NK-92 treated with Interleukin-12 subunit alpha and Interleukin-12 subunit beta, amount 100 ng/mL, for 24 hours (cell line): Measurements from ENCODE around the gene DHRSX.
"Not testable (repeated sequence)": the region's sequence is repeated elsewhere in the genome, so short reads cannot be mapped to it uniquely, and the experiment has no call there.

Experiments
- DNase-seq: peaks from one replicate; lab custom pipeline; 2025; lab: John Stamatoyannopoulos, UW

The DHRSX gene

DNA sequence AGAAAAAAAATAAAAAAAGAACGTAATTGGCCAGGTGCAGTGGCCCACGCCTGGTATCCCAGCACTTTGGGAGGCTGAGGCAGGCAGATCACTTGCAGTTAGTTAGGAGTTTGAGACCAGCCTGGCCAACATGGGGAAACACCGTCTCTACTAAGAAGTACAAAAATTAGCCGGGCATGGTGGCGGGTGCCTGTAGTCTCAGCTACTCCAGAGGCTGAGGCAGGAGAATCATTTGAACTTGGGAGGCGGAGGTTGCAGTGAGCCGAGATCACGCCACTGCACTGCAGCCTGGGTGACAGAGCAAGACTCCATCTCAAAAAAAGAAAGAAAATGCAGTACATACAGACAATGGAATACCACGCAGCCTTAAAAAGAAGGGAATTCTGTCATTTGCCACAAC, 150.7 kb downstream of the DHRSX start:
- not testable (repeated sequence) for DNase-seq

DNA sequence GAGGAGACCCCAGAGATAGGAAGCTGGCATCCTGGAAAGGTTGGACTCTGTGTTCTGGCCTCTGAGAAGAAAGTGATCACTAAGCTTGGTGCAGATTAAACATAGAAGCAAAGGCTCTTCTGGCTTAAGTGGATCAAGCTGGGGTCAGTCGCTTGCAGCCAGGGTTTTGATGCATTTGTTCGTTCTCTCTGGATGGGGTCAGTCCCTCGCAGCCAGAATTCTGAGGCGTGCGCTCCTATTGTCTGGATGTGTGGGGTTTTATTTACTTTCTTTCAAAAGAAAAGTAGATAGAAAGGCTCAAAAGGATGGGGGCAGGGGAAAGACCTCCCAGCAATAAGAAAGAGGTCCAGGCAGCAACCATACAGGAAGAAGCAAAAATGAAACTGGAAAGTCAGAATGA, 152.6 kb downstream of the DHRSX start:
- no peak for DNase-seq

DNA sequence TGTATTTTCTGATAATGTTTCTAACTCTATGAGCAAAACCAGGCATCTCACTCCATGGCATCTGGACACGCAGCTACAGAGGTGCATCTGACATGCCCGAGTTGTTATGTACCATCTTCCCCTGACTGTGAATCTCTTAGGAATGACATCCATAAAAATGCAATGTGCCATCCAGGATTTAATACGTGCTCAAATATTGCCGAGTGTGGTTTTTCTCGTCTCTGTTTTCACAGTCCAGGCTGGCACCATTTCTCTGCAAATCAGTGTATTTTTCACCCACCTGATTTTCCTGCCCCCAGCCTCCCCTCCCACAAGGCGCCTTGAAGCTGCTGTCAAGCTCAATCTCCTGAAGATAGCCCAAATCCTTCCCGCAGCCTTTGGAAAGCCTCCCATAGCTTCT, 154.6 kb downstream of the DHRSX start:
- no peak for DNase-seq

DNA sequence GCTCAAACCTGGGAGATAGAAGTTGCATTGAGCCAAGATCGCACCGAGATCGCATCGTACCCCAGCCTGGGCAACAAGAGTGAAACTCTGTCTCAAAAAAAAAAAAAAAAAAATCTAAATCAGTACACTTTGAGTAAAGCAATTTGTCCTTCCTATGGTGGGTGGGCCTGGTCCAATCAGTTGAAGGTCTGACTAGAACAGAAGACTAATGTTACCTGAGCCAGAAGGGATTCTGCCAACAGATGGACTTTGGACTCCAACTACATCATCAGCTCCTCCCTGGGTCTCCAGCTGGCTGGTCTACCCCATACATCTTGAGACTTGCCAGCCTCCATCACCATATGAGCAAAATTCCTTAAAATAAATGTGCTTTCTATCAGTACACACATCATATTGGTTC, 155.2 kb downstream of the DHRSX start:
- DNase-seq, result no peak

DNA sequence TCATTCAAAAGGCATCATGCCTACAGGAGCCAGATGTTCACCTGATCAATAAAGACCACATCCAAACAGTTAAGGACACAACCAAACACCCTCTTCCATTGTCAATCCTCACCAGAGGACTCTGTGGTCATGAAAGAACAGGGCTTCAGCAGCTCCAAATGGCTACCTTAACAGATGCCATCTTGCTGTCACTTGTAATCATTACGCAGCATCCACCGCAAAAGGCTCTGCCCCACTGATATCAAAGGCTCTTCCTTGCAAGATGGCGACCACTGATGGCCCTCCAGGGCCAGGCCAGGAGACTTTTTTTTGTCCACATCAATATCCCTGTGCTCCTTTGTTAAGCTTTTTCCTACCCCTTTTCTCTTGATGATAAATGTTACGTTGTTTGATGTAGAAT, 157.4 kb downstream of the DHRSX start:
- DNase-seq, result no peak

DNA sequence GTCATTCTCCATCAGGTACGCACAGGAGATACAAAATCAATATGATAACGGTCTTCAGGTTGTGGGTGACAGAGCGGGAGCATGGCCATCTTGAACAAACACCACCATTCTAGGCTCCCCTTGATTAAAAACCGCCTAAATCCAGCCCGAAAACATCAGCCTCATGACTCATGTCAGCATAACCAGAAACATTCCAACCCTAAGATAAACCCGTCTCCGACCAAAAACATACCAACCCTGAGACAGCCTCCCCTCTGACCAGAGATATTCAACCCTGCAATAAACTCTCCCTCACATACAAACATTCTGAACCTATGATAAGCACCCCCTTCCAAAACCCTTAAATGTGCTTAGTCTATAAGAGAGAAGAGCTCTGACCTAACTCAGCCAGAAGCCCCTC, 157.9 kb downstream of the DHRSX start:
- no peak for DNase-seq

DNA sequence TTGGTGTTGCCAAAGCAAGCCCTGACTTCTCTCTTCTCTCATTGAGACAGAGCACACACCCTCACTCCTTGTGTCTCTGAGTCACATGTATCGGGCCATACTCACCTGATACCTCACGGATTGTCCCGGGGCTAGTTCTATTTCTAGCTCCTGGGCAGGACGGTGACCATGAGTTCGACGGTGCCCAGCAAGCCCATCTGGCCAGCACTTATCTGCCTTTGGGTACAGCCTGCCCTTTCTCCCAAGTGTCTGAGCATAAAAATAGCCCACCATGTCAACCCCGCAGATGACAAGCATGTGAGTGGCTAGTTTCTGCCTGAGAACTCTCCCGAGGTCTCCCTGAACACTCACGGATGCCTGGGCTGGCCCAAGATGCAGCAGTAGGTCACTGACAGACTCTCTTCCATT, 158.5 kb downstream of the DHRSX start:
- no peak for DNase-seq

DNA sequence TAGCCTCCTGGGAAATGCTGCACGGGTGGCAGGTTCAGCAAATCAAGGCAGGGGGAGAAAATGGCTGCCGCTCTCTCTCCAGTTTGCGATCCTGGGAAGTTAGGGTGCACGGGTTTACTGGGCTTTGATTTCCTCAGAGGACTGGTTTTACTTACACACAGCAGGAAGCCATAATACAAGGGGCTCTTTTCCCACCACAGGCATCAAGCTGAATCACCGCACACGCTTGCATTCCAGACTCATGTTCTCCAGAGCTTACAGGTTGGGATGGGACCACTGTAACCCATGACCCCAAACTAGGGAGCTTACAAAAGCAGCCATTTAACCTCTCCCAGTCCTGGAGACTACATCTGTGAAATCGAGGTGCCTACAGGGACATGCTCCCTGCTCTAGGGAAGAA, 159.8 kb downstream of the DHRSX start:
- no peak for DNase-seq

DNA sequence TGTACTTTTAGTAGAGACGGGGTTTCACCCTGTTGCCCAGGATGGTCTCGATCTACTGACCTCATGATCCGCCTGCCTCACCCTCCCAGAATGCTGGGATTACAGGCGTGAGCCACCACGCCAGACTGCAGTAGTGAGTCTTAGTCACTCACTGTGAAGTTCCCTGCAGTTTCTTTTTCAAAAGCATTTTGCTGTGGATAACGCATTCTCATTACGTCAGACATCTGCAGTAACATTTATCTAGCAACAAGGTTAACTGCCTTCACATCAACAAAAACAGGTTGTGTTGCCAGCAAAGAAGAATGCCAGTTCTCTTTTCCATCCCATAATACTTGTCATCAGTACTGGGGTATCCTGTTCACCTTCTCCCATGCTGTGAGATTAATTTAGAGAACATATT, 164.6 kb downstream of the DHRSX start:
- no peak for DNase-seq

DNA sequence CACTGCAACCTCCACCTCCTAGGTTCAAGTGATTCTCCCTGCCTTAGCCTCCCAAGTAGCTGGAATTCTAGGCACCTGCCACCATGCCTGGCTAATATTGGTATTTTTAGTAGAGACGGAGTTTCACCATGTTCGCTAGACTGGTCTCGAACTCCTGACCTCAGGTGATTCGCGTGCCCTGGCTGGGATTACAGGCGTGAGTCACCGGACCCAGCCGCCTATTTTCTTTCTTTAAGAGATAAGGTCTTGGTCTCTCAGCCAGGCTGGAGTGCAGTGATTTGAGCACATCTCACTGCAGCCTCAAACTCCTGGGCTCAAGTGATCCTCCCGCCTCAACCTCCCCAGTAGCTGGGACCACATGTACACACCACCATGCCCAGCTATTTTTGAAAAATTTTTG, 166.5 kb downstream of the DHRSX start:
- no peak for DNase-seq

DNA sequence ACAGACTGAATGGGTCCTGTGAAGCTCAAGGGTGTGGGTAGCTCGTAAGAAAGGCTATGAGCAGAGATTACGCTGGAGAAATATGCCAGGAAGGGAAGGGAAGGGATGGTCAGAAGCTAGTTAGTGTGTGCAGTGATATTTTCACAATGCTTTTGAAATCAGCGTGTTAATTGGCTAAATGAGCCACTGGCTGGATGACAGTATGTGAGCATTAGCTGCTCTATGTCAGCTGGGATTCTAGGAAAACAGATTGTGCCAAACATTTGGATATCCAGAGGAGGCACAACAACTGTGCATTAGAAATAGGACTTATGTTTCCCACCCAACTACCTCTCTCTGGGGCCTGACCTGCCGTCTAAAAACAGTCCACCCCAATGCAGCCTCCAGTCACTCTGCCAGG, 168.5 kb downstream of the DHRSX start:
- DNase-seq, result no peak

DNA sequence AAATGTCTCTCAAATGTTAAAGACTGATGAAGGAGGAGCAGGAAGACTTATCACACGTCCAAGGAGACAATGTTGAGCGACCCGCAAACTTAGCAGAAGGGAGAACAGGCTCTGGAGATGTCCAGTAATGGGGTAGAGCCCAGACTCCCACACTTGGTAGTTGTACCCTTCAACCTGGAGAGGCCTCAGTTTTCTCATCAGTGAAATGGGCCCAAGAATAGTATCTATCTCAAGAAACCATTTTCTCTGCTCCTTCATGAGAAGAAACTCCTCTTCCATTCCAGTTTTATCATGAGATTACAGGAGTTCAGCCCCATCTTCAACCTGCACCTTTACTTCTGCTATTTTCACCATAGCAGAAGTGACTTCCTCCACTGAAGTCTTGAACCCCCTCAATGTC, 169.9 kb downstream of the DHRSX start:
- no peak for DNase-seq

DNA sequence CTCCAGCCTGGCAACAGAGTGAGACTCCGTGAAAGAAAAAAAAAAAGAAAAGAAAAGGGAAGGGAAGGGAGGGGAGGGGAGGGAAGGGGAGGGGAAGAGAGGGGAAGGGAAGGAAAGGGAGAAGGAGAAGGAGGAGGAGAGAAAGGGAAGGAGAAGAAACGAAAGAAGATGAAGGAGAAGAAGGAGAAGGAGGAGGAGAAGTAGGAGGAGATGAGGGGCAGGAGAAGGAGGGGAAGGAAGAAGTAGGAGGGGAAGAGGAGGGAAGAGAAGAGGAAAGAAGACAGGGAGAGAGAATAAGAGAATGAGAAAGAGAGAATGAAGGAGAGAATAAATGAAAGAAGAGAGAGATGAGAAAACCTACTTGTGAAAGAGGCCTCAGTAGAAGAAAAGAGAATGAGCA, 170.3 kb downstream of the DHRSX start:
- DNase-seq, result no peak

DNA sequence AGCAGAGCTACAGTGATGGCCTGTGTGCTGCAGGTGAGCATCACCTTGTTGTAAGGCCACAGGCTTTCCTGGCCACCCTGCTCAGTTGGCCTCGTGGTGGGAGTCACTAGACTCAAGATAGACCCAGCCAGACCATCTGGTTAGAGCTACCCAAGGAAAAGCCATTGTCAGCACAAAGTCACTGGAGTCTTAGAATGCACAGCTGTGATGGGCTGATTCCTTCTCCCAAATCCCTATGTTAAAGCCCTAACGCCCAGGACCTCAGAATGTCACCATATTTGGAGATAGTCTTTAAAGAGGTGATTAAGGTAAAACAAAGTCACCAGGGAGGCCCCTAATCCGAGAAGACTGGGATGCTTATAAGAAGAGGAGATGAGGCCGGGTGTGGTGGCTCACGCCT, 173.4 kb downstream of the DHRSX start:
- DNase-seq, result no peak

DNA sequence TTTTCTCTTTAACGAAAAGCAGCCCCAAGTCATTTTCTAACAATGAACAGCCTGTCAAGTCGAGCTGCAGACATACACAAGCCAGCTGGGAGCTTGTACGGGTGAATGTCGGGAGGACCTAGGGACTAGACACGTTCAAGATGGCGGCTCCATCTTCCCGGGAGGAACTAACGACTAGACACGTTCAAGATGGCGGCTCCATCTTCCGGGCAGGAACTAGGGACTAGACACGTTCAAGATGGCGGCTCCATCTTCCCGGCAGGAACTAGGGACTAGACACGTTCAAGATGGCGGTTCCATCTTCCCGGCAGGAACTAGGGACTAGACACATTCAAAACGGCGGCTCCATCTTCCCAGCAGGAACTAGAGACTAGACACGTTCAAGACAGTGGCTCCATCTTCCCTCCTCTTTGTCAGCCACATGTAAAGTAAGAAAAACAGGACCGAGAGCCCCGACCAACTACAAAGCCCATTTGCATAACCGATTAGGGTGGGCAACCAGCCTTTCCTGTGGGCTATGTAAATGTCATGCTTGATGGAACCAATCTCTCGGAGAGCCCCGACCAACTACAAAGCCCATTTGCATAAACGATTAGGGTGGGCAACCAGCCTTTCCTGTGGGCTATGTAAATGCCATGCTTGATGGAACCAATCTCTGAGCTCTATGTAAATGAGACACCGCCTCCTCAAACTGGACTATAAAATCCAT, 175.5 kb downstream of the DHRSX start:
- no peak for DNase-seq

DNA sequence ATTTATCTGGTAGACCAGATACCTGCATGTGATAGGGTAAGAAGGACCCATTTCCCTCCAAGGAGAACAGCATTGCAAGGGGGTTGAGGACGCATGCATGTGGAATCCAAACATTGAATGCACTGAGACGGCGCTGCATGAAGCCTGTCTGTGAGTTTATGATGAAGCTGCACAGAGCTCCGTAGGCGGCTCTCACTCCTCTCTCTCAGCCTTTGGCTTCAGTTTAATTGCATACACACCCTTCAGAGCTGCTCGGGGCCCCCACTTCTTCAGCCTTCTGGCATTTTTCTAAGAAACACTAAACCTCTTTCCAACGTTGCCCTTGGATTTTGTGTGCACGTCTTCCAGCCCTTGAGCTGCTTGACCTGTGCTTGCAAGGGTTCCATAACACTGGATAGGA, 176.6 kb downstream of the DHRSX start:
- DNase-seq, result no peak

DNA sequence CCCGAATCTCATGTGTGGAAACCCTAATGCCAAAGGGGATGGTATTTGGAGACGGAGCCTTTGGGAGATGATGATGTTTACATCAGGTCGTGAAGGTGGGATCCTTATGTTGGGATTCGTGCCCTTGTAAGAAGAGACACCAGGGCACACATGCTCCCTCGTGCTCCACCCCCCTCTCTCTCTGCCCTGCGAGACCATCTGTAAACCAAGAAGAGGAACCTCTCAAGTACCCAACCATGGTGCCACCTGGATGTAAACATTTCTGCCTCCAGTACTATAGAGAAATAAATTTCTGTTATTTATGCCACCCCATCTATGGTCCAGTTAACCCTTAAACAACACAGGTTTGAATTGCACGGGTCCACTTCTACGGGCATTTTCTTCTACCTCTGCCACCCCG, 179.4 kb downstream of the DHRSX start:
- DNase-seq, result no peak

DNA sequence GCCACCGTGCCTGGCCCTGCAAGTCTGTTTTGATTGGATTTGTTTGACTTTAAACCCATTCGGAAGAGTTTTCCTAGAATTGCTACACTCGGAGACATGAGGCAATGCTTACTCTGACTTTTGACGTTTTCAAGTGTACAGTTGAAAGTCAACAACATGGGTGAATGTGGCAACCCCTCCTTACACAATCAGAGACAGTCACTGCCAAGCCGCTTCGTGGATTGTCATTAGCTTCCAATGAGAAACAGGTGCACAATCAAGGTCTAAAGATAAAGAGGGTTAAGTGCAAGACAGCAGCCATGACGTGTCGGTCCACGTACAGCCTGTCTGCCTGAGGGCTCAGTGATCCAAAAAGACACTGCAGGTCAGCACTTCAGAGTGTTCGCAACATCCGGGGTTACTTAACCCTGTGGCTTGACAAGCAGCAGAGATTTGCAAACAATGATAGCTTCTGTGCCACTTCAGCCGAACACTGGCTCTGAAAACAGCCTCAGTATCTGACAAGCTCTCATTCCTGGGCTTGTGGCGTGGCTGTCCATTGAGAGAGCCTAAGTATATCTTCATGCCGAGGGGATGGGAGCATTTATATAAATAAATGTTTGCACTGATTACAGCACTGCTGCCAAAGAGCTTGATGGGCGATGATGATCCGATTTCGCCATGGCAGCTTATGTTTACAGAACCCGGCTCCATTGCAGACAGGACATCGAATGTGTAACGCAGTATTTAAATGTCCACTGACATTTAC, 180.0 kb downstream of the DHRSX start:
- no peak for DNase-seq

DNA sequence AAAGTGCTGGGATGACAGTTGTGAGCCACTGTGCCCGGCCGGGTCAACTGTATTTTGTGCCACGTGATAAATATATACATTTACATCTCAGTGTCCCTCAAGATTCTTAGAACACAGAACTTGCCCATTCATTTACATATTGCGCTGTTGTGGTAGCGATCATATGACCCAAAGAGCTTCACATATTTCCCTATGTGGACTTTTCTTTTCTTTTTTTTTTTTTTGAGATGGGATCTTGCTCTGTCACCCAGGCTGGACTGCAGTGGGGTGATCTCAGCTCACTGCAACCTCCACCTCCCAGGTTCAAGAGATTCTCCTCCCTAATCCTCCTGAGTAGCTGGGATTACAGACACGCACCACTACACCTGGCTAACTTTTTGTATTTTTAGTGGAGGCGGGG, 180.7 kb downstream of the DHRSX start:
- DNase-seq, result no peak

DNA sequence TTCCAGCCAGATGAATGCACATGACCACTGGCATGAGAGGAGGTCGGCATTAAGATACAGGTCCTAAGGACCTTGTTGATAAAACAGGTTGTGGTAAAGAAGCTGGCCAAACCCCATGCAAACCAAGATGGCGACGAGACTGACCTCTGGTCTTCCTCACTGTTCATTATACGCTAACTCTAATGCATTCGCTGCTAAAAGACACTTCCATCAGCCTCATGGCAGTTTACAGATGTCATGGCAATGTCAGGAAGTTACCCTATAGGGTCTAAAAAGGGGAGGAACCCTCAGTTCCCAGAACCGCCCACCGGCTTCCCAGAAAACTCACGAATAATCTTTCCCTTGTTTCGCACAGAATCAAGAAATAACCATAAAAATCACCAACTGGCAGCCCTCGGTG, 182.4 kb downstream of the DHRSX start:
- DNase-seq, result no peak

DNA sequence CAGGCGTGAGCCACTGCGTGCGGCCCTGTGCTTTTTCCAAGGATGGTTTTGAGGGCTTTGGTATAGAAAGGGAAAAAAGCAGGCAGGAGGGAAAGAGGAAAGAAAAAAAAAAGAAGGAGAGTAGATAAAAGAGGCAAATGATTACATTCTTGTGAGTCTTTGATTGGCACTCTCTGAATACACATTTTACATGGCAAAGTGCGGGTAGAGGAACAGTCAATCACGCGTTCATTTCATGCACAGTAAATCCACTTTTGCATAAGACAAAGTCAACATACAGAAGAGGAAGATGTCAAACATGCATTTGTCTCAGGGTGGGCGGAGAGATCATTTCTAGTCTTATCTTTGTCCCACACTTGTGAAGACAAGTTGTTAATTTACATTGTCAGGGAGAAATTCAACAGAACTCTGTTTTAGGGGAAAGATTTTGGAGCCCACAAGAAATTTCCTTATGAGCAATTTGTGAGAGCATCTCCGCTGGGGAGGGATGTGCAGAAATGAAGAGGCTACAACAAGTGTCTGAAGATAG, 183.2 kb downstream of the DHRSX start:
- DNase-seq, result no peak

DNA sequence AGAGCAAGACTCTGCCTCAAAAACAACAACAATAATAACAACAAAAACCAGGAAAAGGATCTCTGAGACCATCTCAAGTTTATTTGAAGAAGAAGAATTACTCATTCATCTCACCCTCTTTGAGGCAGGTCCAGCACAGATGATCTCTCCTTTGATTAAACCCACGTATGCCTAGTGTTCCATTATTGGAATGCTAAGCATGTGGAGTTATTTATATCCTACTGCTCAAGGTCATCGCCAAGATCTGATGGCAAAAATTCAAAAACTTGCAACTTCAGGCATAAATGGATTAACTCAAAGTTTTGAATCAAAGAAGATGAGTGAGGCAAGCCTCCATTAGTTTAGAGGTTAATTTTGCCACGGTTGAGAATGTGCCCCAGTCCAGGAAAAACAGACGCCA, 184.2 kb downstream of the DHRSX start:
- DNase-seq, result no peak

DNA sequence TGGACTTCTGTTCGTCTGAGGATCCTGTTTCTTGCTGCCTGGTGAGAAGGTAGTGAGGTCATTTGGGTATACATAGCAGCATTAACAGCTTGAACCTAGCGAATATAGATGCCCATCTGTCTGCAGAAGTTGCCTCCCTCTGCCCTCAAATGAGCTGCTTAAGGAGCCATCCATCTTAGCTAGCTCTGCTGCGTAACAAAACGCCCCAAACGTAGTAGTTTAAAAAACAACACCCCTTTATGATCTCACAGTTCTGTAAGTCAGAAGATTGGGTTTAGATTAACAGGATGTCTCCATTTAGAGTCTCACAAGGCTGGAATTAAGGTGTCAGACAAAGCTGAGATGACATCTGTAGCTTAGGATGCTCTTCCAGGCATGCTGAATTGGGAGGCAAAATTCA, 185.3 kb downstream of the DHRSX start:
- DNase-seq, result no peak
